ENCODE results near the gene C20orf202.
"Not testable (repeated sequence)": the region's sequence is repeated elsewhere in the genome, so short reads cannot be mapped to it uniquely, and the experiment has no call there.

C20orf202 gene

GRCh38 chr20:1250282-1250681 is 47.0 kb downstream of the C20orf202 start:
- not testable (repeated sequence) for DNase-seq

- DNase-seq, result no peak
These were observed 49.2 kb downstream of the C20orf202 start for GRCh38 chr20:1252416-1252815.

GRCh38 chr20:1254254-1254653 is 51.0 kb downstream of the C20orf202 start:
- no peak for DNase-seq

- DNase-seq, result no peak
These were observed 52.4 kb downstream of the C20orf202 start for GRCh38 chr20:1255675-1256074.

All from NCI-H82 (cell line).